CD4-positive, alpha-beta T cell (primary cell): ENCODE data around the gene OGDH. TPM values are rescaled to one million over a fixed set of nuclear protein-coding genes. Genes with fewer than 3 reads are reported as not detected.

Experiments
- ATAC-seq: fragments of 200-7000 bp; cut with Tn5 transposase; one replicate; pipeline ENCODE4 v1.10.0; 2022; ENCODE audit warnings: mild to moderate bottlenecking; ENCODE audit not compliant: poor library complexity
- CTCF ChIA-PET: fragments of 350-600 bp; sonication (Branson Sonifier 250); formaldehyde crosslinking; loops from one replicate; lab custom pipeline; 2021; ENCODE audit warnings: antibody characterized with exemption, inconsistent platforms; lab: Charles Lee
- POLR2A ChIA-PET: fragments of 350-600 bp; sonication (Branson Sonifier 250); formaldehyde crosslinking; loops from one replicate; lab custom pipeline; 2021; ENCODE audit warnings: antibody characterized with exemption, inconsistent platforms; lab: Charles Lee
- DNase-seq, 14 experiments: peaks; one replicate each; pipeline ENCODE4 v3.0.0-alpha.2; 2013 to 2020; ENCODE audit warnings: mixed read lengths in 2 of 14
- H3K27ac ChIP-seq, 2 donors: one replicate each; pipeline versions ENCODE4 v1.5.1 to v1.7.0; 2013; ENCODE audit warnings: low read length in 2 of 2, low read depth in 1 of 2, mild to moderate bottlenecking in 1 of 2
- H3K27me3 ChIP-seq, 2 experiments: 1 replicate in 1 of 2; 2 replicates in 1 of 2; pipeline versions ENCODE4 v1.6.1 to v1.7.0; 2013; ENCODE audit warnings: low read length in 2 of 2, control low read depth in 1 of 2, mild to moderate bottlenecking in 1 of 2, moderate library complexity in 1 of 2; ENCODE audit not compliant: insufficient read depth in 2 of 2, control insufficient read depth in 1 of 2
- H3K36me3 ChIP-seq: one replicate; pipeline ENCODE4 v1.6.1; 2013; ENCODE audit warnings: low read length, control low read depth; ENCODE audit not compliant: insufficient read depth
- H3K4me1 ChIP-seq: one replicate; pipeline ENCODE4 v1.6.1; 2013; ENCODE audit warnings: low read length, control low read depth; ENCODE audit not compliant: insufficient read depth
- H3K4me3 ChIP-seq: one replicate; pipeline ENCODE4 v1.5.1; 2013; ENCODE audit warnings: mild to moderate bottlenecking, low read length, moderate library complexity
- H3K9me3 ChIP-seq, 2 experiments: 1 replicate in 1 of 2; 2 replicates in 1 of 2; pipeline versions ENCODE4 v1.6.1 to v1.7.0; 2013; ENCODE audit warnings: low read length in 2 of 2, mild to moderate bottlenecking in 2 of 2, control low read depth in 1 of 2, moderate library complexity in 1 of 2; ENCODE audit not compliant: control insufficient read depth in 1 of 2, insufficient read depth in 1 of 2
- H3K27ac Mint-ChIP-seq: one replicate; pipeline ENCODE4 v1.8.0; 2020; ENCODE audit warnings: mixed read lengths
- H3K27me3 Mint-ChIP-seq: one replicate; pipeline ENCODE4 v1.8.0; 2021; ENCODE audit warnings: mixed read lengths
- H3K36me3 Mint-ChIP-seq: one replicate; pipeline ENCODE4 v1.8.0; 2021; ENCODE audit warnings: low read depth, mixed read lengths
- H3K4me1 Mint-ChIP-seq: one replicate; pipeline ENCODE4 v1.8.0; 2021; ENCODE audit warnings: low read depth, mixed read lengths
- H3K4me3 Mint-ChIP-seq: one replicate; pipeline ENCODE4 v1.8.0; 2020; ENCODE audit warnings: mild to moderate bottlenecking, mixed read lengths
- H3K9me3 Mint-ChIP-seq: one replicate; pipeline ENCODE4 v1.8.0; 2020; ENCODE audit warnings: mixed read lengths
- intact Hi-C, 2 experiments: fragments of 100-400 bp; cut with DNase I in 1 of 2; cut with micrococcal nuclease in 1 of 2; formaldehyde crosslinking; loops; one replicate each; pipeline versions ENCODE4 v1.15.1 to v1.9.0; 2023 to 2025; cut with DNase I, micrococcal nuclease
- total RNA-seq, 174 experiments: library from RNA in 2 of 174; stranded (reverse) in 2 of 174; gene quantifications; one replicate each; pipeline ENCODE4 v1.2.3 and lab custom pipeline; 2021 to 2026
- TF ChIP-seq, protein P1 (sequence below): fragments of 200-600 bp; IDR thresholded peaks from one replicate; pipeline ENCODE4 v1.8.0; 2022; ENCODE audit warnings: antibody characterized with exemption, mild to moderate bottlenecking

OGDH gene
- total RNA-seq, 2 experiments from 2014 or later: 39.8 to 43.8 TPM

DNA sequence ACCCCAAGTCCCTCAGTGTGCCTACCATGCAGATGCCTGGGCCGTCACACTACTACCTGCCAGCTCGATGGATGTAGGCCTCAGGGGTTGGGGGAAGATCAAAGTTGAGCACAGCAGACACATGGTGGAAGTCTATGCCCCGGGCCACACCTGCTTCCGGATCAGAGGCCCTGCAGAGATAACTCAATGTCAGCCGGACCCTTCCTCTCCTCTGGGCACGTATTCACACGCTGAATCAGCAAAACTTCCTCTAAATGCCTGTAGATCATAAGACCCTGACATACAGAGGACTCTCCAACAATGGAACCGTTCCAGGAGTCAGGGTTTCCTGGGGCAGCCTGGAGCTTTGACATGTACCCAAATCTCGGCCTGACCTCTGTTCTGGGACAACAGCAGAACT, 36.5 kb upstream of the OGDH start:
- H3K27me3 ChIP-seq: no peaks in the 10 kb centered on the region
- intact Hi-C loops: loop anchor here (5.0 to 10.0 kb wide), 3 partner anchors 78 to 643 kb away; partner anchors contain the start of genes NUDCD3 (in 2 of the 2), DBNL (in 1 of the 2) and UBE2D4 (in 1 of the 2)
- H3K36me3 ChIP-seq: peaks cover 80% of the 10 kb centered on the region
- peaks cover 41% of the 10 kb centered on the region for H3K4me1 ChIP-seq
- CTCF ChIA-PET: no interaction called here
- H3K27ac ChIP-seq: no peak overlapping the region
- DNase-seq: no peak
- TF ChIP-seq, protein P1, sequence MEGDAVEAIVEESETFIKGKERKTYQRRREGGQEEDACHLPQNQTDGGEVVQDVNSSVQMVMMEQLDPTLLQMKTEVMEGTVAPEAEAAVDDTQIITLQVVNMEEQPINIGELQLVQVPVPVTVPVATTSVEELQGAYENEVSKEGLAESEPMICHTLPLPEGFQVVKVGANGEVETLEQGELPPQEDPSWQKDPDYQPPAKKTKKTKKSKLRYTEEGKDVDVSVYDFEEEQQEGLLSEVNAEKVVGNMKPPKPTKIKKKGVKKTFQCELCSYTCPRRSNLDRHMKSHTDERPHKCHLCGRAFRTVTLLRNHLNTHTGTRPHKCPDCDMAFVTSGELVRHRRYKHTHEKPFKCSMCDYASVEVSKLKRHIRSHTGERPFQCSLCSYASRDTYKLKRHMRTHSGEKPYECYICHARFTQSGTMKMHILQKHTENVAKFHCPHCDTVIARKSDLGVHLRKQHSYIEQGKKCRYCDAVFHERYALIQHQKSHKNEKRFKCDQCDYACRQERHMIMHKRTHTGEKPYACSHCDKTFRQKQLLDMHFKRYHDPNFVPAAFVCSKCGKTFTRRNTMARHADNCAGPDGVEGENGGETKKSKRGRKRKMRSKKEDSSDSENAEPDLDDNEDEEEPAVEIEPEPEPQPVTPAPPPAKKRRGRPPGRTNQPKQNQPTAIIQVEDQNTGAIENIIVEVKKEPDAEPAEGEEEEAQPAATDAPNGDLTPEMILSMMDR: no peak
- H3K4me3 ChIP-seq: no peak overlapping the region
- POLR2A ChIA-PET: interaction anchor here (0.7 to 2.2 kb wide), 4 partner anchors 12 to 312 kb away, joined by 3 to 9 read pairs (median 4); partner anchors contain the start of genes H2AZ2 and TMED4
- ATAC-seq: no peak
- Mint-ChIP-seq H3K9me3 (no peaks in the 10 kb centered on the region), H3K27ac (no peak overlapping the region), H3K4me3 (no peak overlapping the region), H3K36me3 (peaks cover 97% of the 10 kb centered on the region), H3K27me3 (no peaks in the 10 kb centered on the region), H3K4me1 (peaks cover 56% of the 10 kb centered on the region)
- no peaks in the 10 kb centered on the region for H3K9me3 ChIP-seq

DNA sequence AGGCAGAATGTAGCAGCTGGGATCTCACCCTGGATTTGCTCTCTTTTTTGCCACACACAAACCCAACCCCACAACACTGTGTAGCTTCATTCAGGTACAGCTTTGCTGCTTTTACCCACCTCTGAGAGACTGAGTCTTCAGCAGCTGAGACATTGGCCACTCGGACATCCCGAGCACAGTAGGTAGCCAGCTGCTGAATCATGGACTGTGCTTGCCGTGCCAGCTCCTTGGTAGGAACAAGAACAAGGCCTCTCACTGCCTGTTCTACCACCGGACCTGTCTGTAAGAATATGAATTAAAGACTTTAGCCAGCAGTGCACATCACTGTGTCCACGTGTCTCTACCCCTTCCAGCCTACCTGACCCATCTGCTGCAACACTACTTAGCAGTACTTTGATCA, 33.7 kb upstream of the OGDH start:
- H3K27me3 ChIP-seq: no peaks in the 10 kb centered on the region
- H3K4me3 Mint-ChIP-seq: peak overlapping the region; percentile 95
- peaks cover 85% of the 10 kb centered on the region for H3K36me3 Mint-ChIP-seq
- no peaks in the 10 kb centered on the region for H3K9me3 ChIP-seq
- TF ChIP-seq, protein P1: no peak
- no peak overlapping the region for H3K27ac ChIP-seq
- DNase-seq (no peak), ATAC-seq (no peak)
- no peaks in the 10 kb centered on the region for H3K27me3 Mint-ChIP-seq
- peak overlapping the region; percentile 71 for H3K4me3 ChIP-seq
- H3K4me1 ChIP-seq: peaks cover 35% of the 10 kb centered on the region
- ChIA-PET POLR2A (interaction anchor here (0.7 to 3.9 kb wide), 12 partner anchors 8 to 651 kb away, joined by 3 to 43 read pairs (median 9); partner anchors contain the start of genes DBNL, H2AZ2, NUDCD3 and OGDH), CTCF (no interaction called here)
- peaks cover 48% of the 10 kb centered on the region for H3K4me1 Mint-ChIP-seq
- peak overlapping the region; percentile 99 for H3K27ac Mint-ChIP-seq
- peaks cover 65% of the 10 kb centered on the region for H3K36me3 ChIP-seq
- no peaks in the 10 kb centered on the region for H3K9me3 Mint-ChIP-seq
- intact Hi-C loops: loop anchor here (5.0 to 10.0 kb wide), 2 partner anchors 528 to 645 kb away; partner anchors contain the start of genes DBNL (in 1 of the 2) and UBE2D4 (in 1 of the 2)

DNA sequence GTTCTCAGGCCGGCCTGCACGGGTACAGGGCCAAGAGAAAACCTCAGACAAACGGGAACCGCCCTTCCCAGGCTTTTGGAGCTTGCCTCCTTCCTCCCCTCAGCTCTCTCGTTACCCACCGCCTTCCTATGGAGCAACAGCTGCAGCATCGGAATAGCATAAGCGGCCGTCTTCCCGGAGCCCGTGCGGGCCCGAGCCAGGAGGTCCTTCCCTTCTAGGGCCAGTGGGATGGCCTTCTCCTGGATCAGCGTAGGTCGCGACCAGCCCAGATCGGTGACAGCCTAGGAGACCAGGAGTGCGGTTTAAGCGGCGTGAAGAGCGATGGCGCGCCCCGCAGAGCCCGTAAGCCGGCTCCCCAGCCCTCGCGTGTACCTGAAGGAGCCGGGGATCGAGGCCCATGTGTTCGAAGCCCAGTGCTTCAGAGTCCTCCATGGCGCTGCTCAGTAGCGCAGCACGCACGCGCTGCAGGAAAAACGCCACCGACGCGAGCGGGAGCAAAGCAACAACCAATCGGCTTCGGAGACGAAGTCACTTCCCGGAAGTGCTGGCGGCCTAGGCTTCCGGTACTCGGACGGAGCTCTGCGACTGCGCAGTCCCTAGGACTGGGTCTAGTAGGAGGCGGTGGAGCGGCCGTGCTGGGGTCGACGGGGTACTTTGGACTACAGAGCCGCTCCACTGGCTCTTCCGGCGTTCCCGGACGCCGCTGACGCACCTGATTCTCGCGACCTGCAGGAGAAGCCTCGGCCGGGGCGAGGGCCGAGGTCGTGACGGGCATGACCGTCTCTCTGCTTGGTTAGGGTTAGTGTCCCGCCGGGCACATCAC, 32.8 kb upstream of the OGDH start, which contains the start of gene DDX56:
DDX56 (minus strand) TSS at position 445 of the 823 bp plus-strand sequence; CDS start at position 432, 13 bp downstream.
- peak within 1 kb of the TSS; percentile 71 for H3K4me3 ChIP-seq
- TF ChIP-seq, protein P1: no peak
- H3K9me3 ChIP-seq: no peaks in the 10 kb centered on the region
- H3K27ac ChIP-seq: peak within 1 kb of the TSS; percentile 77 to 82
- peaks cover 35% of the 10 kb centered on the region for H3K4me1 ChIP-seq
- Mint-ChIP-seq H3K27me3 (no peaks in the 10 kb centered on the region), H3K9me3 (no peaks in the 10 kb centered on the region), H3K27ac (peak within 1 kb of the TSS; percentile 99), H3K36me3 (peaks cover 85% of the 10 kb centered on the region), H3K4me3 (peak within 1 kb of the TSS; percentile 95), H3K4me1 (peaks cover 48% of the 10 kb centered on the region)
- ChIA-PET CTCF (interaction anchor here (0.8 to 2.2 kb wide), 2 partner anchors 8 to 529 kb away, joined by 3 to 18 read pairs; partner anchors contain the start of gene DBNL), POLR2A (interaction anchor here (0.6 to 3.9 kb wide), 21 partner anchors 9 to 1642 kb away, joined by 3 to 43 read pairs (median 5); partner anchors contain the start of genes DBNL, H2AZ2, MRPL32 and MRPS24)
- DNase-seq: peak; percentile 83 to 97 (median 90)
- H3K36me3 ChIP-seq: peaks cover 64% of the 10 kb centered on the region
- no peaks in the 10 kb centered on the region for H3K27me3 ChIP-seq
- intact Hi-C loops: loop anchor here (1.0 to 10.0 kb wide), 3 partner anchors 9 to 646 kb away; partner anchors contain the start of genes DBNL (in 1 of the 2), TMED4 (in 1 of the 2) and UBE2D4 (in 1 of the 2)
- ATAC-seq: peak; percentile 96
